Measurements from ENCODE around the gene CSTF1.

The CSTF1 gene

GRCh38 chr20:56453352-56453751 is 60.9 kb downstream of the CSTF1 start:
- no peak for DNase-seq

DNA sequence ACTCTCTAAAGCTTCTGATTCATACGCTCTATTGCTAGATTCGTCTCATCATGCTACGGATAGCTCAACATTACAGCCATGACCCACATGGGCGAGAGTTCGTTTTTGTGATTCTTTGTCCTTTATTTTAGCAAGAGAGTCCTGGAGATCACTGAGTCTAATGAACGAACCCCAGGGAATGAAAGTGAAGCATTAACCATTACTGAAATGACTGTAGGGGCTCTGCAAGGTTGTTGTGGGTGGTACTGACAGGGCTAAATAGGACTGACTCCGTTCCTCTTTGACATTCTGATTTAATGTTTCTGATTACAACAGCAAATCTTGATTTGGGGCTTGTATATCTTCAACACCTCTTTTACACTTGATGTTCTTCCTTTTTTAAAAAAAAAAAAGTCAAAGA is 62.3 kb downstream of the CSTF1 start:
- no peak for DNase-seq
